GM18909 (cell line): ENCODE data around the gene NRG3.

Source experiments
- ATAC-seq: cut with Tn5 transposase; IDR thresholded peaks from one replicate; pipeline ENCODE4 v1.9.1; 2021; ENCODE audit warnings: mild to moderate bottlenecking; ENCODE audit not compliant: unreplicated experiment, poor library complexity

NRG3 gene

DNA sequence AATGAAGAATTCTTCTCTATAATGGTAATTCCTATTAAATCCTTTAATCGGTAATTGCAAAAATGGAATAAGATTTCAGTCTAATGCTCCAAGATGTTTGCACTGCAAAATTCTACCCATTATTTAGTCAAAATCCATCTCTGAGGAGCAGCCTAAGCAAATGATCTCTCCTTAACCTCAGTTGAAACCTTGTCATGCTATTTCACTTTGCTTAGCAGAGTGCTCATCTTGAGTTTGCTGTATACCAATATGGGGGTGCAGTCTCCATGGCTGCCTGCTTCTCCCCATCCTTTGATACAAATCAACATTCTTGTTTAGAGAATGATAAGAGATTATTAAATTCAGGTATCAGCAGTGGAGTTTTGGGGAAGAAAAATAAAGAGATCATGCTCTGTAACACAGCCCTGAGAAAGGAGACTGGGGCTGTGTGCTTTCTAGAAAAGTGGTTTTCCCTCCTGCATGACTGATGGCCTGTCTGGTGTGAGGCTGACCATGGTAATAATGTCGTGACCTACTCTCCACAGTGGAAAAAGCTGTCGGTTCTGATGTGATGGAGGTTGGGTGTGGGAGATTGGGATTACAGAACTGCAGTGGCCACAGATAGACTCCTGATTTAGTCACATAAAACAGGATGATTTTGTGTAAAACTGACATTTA is 982.1 kb downstream of the NRG3 start:
- no peak for ATAC-seq

DNA sequence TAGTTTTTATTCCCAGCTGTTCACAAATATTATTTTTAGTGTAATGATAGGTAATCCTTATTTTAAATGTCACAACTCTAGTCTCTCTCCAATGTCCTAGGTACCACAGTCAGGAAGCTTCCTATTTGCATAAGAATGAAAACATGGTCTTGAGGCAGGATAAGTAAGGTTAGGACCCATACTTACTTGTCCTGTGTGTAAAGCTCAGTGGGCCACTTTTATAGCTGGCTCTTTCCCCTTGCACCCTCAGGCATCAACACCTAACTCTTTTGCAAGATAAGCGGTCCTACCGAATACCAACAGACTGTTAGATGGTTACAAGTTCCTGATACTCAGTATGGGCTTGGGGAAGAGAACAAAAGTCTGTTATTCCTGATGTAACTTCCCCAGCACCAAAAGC is 986.9 kb downstream of the NRG3 start:
- ATAC-seq, result no peak

GRCh38 chr10:82865366-82865765 is 990.4 kb downstream of the NRG3 start:
- ATAC-seq, result no peak

GRCh38 chr10:82866424-82867020 is 991.5 kb downstream of the NRG3 start:
- no peak for ATAC-seq

DNA sequence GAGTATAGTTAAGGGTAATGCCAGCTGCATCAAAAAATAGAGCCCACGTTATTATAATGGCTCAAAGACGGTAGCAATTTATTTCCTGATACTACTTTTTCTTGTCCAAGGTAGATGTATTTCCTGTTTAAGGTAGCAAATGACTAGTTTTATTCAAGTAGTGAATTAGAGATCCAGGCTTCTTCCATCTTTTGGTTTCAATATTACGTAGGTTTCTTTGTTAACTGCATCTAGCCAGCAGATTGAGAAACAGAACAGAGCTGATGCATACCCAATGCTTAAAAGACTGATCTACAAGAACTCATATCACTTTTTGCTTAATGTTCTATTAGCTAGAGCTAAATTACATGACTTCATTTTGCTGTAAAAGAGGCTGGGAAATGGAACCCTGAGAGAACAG is 992.1 kb downstream of the NRG3 start:
- no peak for ATAC-seq

GRCh38 chr10:82874671-82875070 is 999.7 kb downstream of the NRG3 start:
- no peak for ATAC-seq

DNA sequence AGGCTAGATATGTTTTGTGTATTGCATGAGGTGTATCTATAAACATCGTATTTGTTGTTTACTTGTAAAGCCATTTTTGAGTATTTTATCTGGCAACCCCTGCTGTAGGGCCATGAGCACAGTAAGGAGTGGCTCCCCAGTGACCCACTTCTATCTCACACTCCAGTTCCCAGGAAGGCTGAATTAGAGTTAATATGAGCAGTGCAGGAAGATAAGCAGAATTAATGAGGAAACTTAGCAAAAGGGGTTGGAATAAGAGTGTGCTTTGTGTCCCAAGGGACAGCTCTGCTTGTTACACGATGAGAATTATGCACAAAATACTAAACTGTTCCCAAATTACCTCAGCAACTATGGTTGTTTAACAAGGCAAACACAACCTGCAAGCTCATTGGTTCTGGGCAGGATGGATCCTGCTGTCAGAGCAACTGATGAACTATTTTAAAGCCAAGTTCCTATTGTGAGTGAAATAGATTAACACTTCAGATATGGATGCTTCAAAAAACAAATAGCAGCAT is 1005.8 kb downstream of the NRG3 start:
- no peak for ATAC-seq

- ATAC-seq, result no peak
Measured at GRCh38 chr10:82882722-82883121, 1007.7 kb downstream of the NRG3 start.

DNA sequence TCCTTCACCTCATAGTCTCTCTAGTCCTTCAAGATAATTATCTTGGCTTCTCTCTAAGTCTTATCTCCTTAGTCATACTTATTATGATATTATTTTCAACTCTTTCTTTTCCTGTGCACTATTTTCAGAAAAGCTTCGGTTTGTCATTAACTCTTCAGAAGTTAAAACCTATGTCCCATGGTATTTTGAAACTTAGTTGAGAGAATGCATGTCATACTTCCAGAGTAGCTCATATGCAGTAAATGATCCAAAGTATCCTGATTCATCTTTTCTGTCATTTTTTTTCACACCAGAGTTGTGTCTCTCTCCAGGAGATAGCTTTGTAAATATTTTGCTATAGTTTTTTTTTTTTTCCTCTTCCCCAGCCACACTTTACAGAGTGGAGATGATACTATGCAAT is 1008.6 kb downstream of the NRG3 start:
- ATAC-seq, result no peak

DNA sequence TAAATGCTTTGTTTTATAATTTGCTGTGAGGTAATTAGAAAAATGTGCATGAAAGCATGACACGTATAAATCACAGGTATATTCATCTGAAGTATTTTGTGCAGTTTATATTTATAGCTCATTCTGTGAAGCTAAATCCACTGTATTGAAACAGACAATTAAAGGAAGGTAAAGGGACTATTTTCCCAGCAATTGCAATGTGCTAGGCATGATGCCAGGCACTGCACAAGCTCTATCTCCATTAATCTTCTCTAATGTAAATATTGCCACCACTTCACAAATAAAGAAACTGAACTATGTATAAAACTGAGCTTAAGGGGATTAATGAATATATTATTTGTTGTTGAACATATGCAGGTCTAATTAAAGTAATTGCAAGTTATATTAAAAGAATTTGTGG is 1012.5 kb downstream of the NRG3 start:
- ATAC-seq, result no peak

DNA sequence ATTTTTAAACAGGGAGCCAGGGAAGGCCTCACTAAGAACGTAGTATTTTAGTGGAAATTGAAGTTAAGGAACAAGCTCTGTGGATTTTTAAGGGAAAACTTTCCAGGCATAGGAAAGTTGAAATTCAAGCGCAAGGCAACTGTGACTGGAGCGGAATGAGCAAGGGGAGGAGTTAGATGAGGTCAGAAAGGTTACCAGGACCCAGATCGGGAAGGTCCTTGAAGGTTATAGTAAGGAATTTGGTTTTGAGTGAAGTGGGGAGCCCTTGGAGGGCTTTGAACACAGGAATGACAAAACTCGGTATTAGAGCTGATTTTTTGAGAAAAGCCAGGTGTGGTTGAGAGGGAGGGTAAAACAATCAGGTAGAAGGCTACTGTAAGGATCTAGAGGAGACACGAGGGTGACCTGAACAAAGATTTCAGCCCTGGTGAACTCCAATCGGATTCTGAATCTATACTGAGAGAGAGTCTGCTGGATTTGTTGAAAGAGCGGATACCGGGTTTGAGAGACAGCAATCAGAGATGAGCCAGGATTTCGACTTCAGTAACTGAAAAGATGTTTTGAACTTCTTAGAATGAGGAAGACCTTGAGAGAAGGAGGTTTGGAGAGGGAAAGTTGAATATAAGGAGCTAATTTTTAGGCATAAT is 1013.9 kb downstream of the NRG3 start:
- ATAC-seq, result no peak

GRCh38 chr10:82889728-82890127 is 1014.7 kb downstream of the NRG3 start:
- no peak for ATAC-seq

- no peak for ATAC-seq
Measured at GRCh38 chr10:82890573-82890972, 1015.6 kb downstream of the NRG3 start.

GRCh38 chr10:82908096-82908495 is 1033.1 kb downstream of the NRG3 start:
- no peak for ATAC-seq

DNA sequence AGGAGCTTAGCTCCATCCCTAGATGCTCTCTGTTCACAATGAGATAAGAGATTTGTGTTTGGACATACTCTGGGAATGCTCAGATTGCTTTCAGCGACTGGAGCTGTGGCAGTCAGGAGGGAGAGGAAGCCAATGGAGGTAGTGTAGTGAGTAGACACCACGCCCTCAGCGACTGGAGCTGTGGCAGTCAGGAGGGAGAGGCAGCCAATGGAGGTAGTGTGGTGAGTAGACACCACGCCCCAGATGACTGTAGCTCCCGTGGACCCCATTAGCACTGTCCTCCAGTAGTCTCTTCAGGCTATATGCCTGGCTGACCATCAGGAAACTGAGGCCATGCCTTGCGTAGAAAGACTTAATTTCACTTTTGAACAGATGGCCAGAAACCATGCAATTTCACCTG is 1033.8 kb downstream of the NRG3 start:
- ATAC-seq, result no peak

- no peak for ATAC-seq
Measured at GRCh38 chr10:82910301-82910700, 1035.3 kb downstream of the NRG3 start.

- ATAC-seq, result no peak
Measured at GRCh38 chr10:82914655-82915136, 1039.7 kb downstream of the NRG3 start.

GRCh38 chr10:82916941-82917340 is 1041.9 kb downstream of the NRG3 start:
- no peak for ATAC-seq

- no peak for ATAC-seq
Measured at GRCh38 chr10:82918022-82918421, 1043.0 kb downstream of the NRG3 start.

- no peak for ATAC-seq
Measured at GRCh38 chr10:82922046-82922445, 1047.1 kb downstream of the NRG3 start.

DNA sequence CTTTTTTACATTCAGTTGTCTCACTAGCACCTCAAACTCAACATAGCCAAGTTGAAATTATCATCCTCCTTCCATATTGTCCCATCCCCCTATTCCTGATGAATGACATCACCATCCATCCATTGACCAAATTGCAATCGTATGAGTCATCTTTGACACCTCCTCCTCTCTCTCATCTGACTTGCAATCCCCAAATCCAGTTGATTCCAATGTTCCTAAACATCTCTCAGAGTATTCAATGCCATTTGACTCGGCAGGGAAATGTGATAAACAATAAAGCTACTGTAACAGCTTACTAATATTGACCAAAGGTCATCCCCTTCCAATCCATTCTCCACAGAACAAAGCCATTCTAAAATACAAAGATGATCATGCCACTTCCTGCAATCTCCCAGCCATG is 1047.8 kb downstream of the NRG3 start:
- no peak for ATAC-seq

DNA sequence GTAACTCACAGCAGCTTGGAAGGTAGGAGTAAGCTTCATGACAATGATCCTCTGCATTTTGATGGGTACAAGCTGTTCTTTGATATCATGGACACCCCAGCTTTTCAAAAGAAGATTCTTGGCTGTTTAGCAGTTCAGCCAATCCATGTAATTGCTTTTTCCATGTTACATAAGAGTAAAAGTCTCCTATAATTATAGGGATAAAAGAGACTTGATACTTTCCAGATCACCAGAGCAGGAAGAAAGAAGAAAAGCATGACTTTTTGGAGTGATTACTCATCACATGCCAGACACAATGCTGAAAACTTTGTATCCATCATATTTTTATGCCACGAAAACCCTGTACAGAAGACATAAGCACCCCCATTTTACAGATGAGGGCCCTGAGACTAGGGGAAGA is 1049.7 kb downstream of the NRG3 start:
- no peak for ATAC-seq
